ENCODE measurements around the gene OTUB2.

The OTUB2 gene

DNA sequence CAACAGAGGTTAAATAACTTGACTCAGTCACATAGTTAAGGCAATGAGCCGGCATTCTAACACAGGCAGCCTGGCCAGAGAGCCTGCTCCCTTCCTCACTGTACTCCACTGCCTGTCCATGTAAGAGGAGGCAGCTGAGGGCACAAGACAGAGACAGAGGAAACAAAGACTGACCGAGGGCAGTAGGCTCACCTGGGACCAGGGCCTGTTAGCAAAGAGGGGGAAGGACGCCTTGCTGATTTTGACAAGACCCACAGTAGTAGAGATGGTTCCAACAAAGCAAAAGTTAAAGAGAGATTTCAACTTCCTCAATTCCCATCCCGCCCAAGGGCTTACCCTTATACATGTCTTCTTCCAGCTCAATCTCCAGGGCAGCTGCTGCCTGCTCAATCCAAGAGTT, 26.5 kb downstream of the OTUB2 start:
- Histone ChIP-seq H3K9me3 (ENCODE audit: severe bottlenecking) (no peaks in the 10 kb centered on the region), H3K4me3 (ENCODE audit: severe bottlenecking) (no peak overlapping the region), H3K4me1 (ENCODE audit: insufficient read depth, poor library complexity, severe bottlenecking) (no peaks in the 10 kb centered on the region), H3K27me3 (ENCODE audit: insufficient read depth, poor library complexity, severe bottlenecking) (no peaks in the 10 kb centered on the region), H3K27ac (ENCODE audit: poor library complexity, severe bottlenecking) (no peak overlapping the region), H3K36me3 (ENCODE audit: low read depth) (peaks cover 95% of the 10 kb centered on the region)
- TF ChIP-seq, protein P1, sequence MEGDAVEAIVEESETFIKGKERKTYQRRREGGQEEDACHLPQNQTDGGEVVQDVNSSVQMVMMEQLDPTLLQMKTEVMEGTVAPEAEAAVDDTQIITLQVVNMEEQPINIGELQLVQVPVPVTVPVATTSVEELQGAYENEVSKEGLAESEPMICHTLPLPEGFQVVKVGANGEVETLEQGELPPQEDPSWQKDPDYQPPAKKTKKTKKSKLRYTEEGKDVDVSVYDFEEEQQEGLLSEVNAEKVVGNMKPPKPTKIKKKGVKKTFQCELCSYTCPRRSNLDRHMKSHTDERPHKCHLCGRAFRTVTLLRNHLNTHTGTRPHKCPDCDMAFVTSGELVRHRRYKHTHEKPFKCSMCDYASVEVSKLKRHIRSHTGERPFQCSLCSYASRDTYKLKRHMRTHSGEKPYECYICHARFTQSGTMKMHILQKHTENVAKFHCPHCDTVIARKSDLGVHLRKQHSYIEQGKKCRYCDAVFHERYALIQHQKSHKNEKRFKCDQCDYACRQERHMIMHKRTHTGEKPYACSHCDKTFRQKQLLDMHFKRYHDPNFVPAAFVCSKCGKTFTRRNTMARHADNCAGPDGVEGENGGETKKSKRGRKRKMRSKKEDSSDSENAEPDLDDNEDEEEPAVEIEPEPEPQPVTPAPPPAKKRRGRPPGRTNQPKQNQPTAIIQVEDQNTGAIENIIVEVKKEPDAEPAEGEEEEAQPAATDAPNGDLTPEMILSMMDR (IDR thresholded peaks at IDR 0.05; ENCODE audit: poor library complexity, severe bottlenecking), result no peak
- ATAC-seq (ENCODE audit: low read depth) (no peak), DNase-seq (ENCODE audit: low spot score) (no peak)

GRCh38 chr14:94054401-94054800, 28.3 kb downstream of the OTUB2 start:
- no peak overlapping the region for H3K4me3 ChIP-seq (ENCODE audit: severe bottlenecking)
- peaks cover 95% of the 10 kb centered on the region for H3K36me3 ChIP-seq (ENCODE audit: low read depth)
- DNase-seq (ENCODE audit: low spot score) (no peak), ATAC-seq (ENCODE audit: low read depth) (no peak)
- H3K27me3 ChIP-seq (ENCODE audit: insufficient read depth, poor library complexity, severe bottlenecking), result no peaks in the 10 kb centered on the region
- H3K9me3 ChIP-seq (ENCODE audit: severe bottlenecking), result no peaks in the 10 kb centered on the region
- TF ChIP-seq, protein P1 (IDR thresholded peaks at IDR 0.05; ENCODE audit: poor library complexity, severe bottlenecking), result no peak
- no peak overlapping the region for H3K27ac ChIP-seq (ENCODE audit: poor library complexity, severe bottlenecking)
- no peaks in the 10 kb centered on the region for H3K4me1 ChIP-seq (ENCODE audit: insufficient read depth, poor library complexity, severe bottlenecking)

- DNase-seq (ENCODE audit: low spot score) (no peak), ATAC-seq (ENCODE audit: low read depth) (no peak)
- Histone ChIP-seq H3K27ac (ENCODE audit: poor library complexity, severe bottlenecking) (no peak overlapping the region), H3K27me3 (ENCODE audit: insufficient read depth, poor library complexity, severe bottlenecking) (no peaks in the 10 kb centered on the region), H3K4me3 (ENCODE audit: severe bottlenecking) (no peak overlapping the region), H3K4me1 (ENCODE audit: insufficient read depth, poor library complexity, severe bottlenecking) (no peaks in the 10 kb centered on the region), H3K36me3 (ENCODE audit: low read depth) (peaks cover 95% of the 10 kb centered on the region), H3K9me3 (ENCODE audit: severe bottlenecking) (no peaks in the 10 kb centered on the region)
- TF ChIP-seq, protein P1 (IDR thresholded peaks at IDR 0.05; ENCODE audit: poor library complexity, severe bottlenecking), result no peak
Measured at GRCh38 chr14:94054936-94055335, 28.8 kb downstream of the OTUB2 start.

GRCh38 chr14:94056579-94057308, 30.6 kb downstream of the OTUB2 start:
- DNase-seq (ENCODE audit: low spot score) (no peak), ATAC-seq (ENCODE audit: low read depth) (no peak)
- TF ChIP-seq, protein P1 (IDR thresholded peaks at IDR 0.05; ENCODE audit: poor library complexity, severe bottlenecking), result no peak
- Histone ChIP-seq H3K4me3 (ENCODE audit: severe bottlenecking) (no peak overlapping the region), H3K27me3 (ENCODE audit: insufficient read depth, poor library complexity, severe bottlenecking) (no peaks in the 10 kb centered on the region), H3K27ac (ENCODE audit: poor library complexity, severe bottlenecking) (no peak overlapping the region), H3K4me1 (ENCODE audit: insufficient read depth, poor library complexity, severe bottlenecking) (no peaks in the 10 kb centered on the region), H3K36me3 (ENCODE audit: low read depth) (peaks cover 95% of the 10 kb centered on the region), H3K9me3 (ENCODE audit: severe bottlenecking) (no peaks in the 10 kb centered on the region)

DNA sequence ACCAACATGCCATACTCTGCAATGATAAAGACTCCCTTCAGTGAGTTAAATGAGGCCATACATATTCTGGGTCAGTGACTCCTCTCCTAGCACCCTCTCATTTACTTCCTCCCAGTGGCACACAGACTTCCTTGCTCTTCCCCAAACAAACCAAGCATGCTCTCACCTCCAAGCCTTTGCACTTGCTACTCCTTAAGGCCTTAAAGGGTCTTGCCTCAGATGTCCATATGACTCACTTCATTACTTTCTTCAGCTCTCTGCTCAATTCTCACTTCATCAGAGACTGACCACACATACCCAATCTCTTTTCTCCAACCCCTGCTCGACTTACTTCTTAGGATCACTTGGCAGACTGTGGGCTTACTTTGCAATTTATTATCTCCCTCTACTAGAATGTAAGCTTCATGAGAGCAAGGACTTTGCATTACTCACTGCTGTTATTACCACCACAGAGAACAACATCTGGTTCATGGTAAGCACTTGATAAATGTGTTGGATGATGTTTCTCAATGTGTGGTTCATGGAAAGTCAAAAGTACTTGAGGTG, 32.1 kb downstream of the OTUB2 start:
- Histone ChIP-seq H3K9me3 (ENCODE audit: severe bottlenecking) (no peaks in the 10 kb centered on the region), H3K4me3 (ENCODE audit: severe bottlenecking) (no peak overlapping the region), H3K4me1 (ENCODE audit: insufficient read depth, poor library complexity, severe bottlenecking) (peaks cover 12% of the 10 kb centered on the region), H3K27me3 (ENCODE audit: insufficient read depth, poor library complexity, severe bottlenecking) (no peaks in the 10 kb centered on the region), H3K36me3 (ENCODE audit: low read depth) (peaks cover 97% of the 10 kb centered on the region), H3K27ac (ENCODE audit: poor library complexity, severe bottlenecking) (no peak overlapping the region)
- ATAC-seq (ENCODE audit: low read depth) (no peak), DNase-seq (ENCODE audit: low spot score) (no peak)
- TF ChIP-seq, protein P1 (IDR thresholded peaks at IDR 0.05; ENCODE audit: poor library complexity, severe bottlenecking), result no peak

Data from RWPE2 (cell line).